LNCaP clone FGC (cell line): ENCODE data around the gene YEATS4.

Source experiments
- DNase-seq: peaks from one replicate; pipeline ENCODE4 v3.0.0-alpha.2; 2011; ENCODE audit warnings: low read depth
- H3K4me3 ChIP-seq: 2 replicates; pipeline ENCODE4 v1.5.1; 2011; ENCODE audit warnings: mild to moderate bottlenecking, low read depth, low read length, control low read depth
- TF ChIP-seq, protein P1 (sequence below): IDR thresholded peaks from 2 replicates; pipeline ENCODE4 v1.5.1; 2012; ENCODE audit warnings: mild to moderate bottlenecking; ENCODE audit not compliant: control insufficient read depth, insufficient read depth; ENCODE audit errors: extremely low read depth

Gene YEATS4

DNA sequence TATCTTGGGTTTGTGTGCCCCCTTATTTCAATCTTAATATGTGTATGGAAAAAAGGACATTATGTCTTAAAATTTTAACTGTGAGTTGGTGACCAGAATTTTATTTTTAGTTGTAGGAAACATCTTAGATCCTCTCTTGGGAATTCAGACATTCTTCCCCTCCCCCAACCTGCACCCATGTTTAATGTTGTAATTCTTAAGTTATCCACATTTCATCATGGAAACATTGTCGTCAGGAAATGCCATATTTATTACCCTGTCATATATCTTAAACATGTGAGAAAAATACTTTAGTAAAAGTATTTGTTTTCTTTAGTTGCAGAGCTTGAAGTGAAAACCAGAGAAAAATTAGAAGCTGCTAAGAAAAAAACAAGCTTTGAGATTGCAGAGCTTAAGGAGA is 30.3 kb downstream of the YEATS4 start:
- TF ChIP-seq, protein P1, sequence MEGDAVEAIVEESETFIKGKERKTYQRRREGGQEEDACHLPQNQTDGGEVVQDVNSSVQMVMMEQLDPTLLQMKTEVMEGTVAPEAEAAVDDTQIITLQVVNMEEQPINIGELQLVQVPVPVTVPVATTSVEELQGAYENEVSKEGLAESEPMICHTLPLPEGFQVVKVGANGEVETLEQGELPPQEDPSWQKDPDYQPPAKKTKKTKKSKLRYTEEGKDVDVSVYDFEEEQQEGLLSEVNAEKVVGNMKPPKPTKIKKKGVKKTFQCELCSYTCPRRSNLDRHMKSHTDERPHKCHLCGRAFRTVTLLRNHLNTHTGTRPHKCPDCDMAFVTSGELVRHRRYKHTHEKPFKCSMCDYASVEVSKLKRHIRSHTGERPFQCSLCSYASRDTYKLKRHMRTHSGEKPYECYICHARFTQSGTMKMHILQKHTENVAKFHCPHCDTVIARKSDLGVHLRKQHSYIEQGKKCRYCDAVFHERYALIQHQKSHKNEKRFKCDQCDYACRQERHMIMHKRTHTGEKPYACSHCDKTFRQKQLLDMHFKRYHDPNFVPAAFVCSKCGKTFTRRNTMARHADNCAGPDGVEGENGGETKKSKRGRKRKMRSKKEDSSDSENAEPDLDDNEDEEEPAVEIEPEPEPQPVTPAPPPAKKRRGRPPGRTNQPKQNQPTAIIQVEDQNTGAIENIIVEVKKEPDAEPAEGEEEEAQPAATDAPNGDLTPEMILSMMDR: no peak
- H3K4me3 ChIP-seq: no peak overlapping the region
- DNase-seq: no peak

DNA sequence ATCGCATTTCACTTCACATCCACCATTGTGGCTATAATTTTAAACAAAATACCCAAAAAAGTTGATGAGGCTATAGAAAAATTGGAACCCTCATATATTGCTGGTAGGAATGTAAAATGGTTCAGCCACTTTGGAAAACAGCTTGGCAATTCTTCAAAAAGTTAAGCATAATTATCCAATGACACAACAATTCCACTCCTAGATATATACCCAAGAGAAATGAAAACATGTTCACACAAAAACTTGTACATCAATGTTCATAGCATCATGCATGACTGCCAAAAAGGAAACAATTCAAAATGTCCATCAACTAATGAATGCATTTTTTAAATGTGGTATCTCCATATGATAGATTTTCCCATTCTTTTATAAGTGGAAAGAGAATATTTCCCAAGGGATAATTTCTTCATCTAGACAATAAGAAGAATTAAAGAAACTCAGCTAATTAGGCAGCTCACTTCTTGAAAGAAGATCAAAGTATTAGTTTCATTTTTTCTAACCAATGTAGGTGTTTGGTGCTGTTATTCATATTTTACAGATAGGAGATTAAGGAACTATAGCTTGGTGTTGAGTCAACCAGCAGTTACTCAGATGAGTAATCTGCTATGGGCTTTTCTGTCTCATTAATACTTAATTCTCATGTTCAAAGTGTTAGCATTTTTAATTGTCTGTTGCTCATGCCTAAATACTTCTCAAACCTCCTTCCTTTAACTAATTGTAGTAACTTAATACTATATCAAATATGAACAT is 32.8 kb downstream of the YEATS4 start:
- H3K4me3 ChIP-seq: no peak overlapping the region
- TF ChIP-seq, protein P1: no peak
- no peak for DNase-seq

DNA sequence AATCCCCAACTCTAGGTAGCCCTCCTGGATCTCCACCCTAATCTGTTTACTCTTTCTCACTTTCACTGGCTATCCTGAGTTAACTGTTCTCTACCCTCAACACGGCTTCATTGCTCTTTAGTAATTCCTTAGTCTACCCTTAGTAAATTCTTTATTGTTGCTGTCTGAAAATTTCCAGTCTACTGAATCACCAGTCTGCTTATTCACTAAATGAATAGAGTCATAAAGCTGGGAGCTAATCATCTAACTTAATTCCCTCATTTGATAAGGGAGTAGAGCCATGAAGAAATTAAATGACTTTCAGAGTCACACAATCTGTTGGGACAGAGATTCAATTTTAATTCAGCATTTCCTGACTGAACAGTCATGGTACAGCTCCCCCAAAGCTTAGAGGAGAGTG is 36.5 kb downstream of the YEATS4 start:
- no peak for DNase-seq
- TF ChIP-seq, protein P1: no peak
- H3K4me3 ChIP-seq: no peak overlapping the region

DNA sequence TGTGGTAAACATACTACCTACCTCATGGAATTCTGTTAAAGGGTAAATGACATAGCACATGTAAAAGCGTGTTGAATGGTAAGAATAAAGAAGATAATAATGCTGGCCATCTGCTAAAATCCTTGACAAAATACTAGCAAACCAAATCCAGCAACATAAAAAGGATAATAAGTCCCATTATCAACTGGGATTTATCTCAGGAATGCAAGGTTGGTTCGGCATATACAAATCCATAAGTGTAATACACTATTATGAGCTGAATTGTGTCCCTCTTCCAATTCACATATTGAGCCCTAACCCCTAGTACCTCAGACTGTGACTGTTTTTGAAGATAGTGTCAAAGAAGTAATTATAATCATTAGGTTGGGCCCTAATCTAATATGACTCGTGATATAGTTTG is 37.4 kb downstream of the YEATS4 start:
- TF ChIP-seq, protein P1: no peak

DNA sequence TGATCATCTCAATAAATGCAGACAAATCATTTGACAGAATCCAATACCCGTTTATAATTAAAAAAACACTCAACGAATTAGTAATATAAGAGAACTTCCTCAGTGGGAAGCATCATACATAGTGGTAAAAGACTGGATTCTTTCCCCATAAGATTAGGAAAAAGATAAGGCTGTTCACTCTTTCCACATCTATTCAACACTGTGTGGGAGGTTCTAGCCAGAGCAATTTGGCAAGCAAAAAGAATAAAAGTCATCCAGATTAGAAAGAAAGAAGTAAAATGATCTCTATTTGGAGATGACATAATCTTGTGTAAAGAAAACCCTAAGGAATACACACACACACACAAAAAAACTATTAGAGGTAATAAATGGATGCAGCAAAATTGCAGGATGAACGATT is 38.4 kb downstream of the YEATS4 start:
- DNase-seq: no peak
- TF ChIP-seq, protein P1: no peak
- H3K4me3 ChIP-seq: no peak overlapping the region

More for the DNA sequence above, 37.4 kb downstream of the YEATS4 start:
- H3K4me3 ChIP-seq: no peak overlapping the region
- DNase-seq: no peak

DNA sequence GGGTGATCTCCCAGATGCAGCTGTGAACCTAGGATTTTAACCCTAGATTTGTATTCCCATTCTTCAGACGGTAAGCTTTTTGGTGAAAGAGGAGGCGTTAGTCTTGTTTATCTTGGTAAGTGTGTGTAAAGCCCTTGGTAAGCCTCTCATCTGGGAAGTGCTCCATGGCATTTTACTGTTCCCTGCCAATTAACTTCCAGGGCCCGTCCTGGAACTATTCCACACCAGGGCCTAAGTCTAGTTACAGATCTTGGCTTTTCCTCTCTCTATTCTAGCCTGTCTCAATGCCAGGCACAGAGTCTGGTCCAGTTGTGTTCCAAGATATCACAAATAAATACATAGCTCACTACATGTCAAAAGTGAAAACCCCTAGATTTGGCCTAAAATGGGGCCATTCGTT is 42.4 kb downstream of the YEATS4 start:
- peak; percentile 13 for DNase-seq
- H3K4me3 ChIP-seq: no peak overlapping the region
- TF ChIP-seq, protein P1: no peak
